ENCODE data around the gene PRSS22.

PRSS22 gene

DNA sequence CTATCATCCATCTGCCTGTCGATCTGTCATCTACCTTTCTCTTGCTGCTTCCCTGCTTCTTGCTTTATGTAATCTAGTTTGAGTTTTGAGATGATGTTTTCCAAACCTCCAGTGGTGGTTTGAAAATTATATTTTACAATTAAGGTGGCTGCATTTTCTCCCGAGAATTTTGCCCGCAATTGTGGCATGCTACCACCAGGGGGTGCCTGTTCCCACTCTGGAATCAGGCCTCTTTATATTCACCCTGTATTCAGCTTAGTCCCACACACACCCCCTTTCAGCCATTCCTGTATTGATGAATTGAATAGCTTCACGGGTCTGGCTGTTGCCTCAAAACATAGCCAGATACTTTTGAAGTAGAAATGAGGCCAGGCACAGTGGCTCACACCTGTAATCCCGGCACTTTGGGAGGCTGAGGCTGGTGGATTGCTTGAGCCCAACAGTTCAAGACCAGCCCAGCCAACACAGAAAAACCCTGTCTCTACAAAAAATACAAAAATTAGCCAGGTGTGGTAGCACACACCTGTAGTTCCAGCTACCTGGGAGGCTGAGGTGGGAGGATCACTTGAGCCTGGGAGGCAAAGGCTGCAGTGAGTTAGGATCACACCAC is 3.2 kb downstream of the PRSS22 start:
- Histone ChIP-seq H3K27ac (replicated peaks; ENCODE audit: low read length) (no peak overlapping the region), H3K4ac (ENCODE audit: low read length) (no peak overlapping the region), H3K18ac (ENCODE audit: low read length) (no peak overlapping the region), H3K9me3 (replicated peaks in 1 of 2; ENCODE audit: control insufficient read depth in 2 of 2, insufficient read depth in 1 of 2, low read depth in 1 of 2, low read length in 2 of 2) (peaks cover 4 to 14% of the 10 kb centered on the region in 2 donors), H2BK5ac (ENCODE audit: low read length) (no peak overlapping the region), H2AK5ac (ENCODE audit: low read depth, low read length) (no peak overlapping the region), H3K79me1 (ENCODE audit: low read depth, low read length) (peaks cover 3% of the 10 kb centered on the region), H4K8ac (ENCODE audit: low read depth, low read length) (no peak overlapping the region), H2BK15ac (ENCODE audit: low read length) (no peak overlapping the region), H3K27me3 (ENCODE audit: control insufficient read depth in 3 of 3, insufficient read depth in 3 of 3, low read depth in 1 of 3, low read length in 3 of 3) (peaks cover 13 to 33% (median 29%) of the 10 kb centered on the region in 3 experiments), H3K14ac (ENCODE audit: low read length) (no peak overlapping the region), H2BK12ac (ENCODE audit: low read length) (no peak overlapping the region), H3K4me2 (ENCODE audit: insufficient read depth, low read length, poor library complexity, severe bottlenecking) (no peak overlapping the region), H3K4me3 (ENCODE audit: low read length in 2 of 2) (no peak overlapping the region), H2BK120ac (ENCODE audit: low read depth, low read length) (no peak overlapping the region), H3K4me1 (ENCODE audit: control insufficient read depth in 2 of 2, insufficient read depth in 1 of 2, low read depth in 1 of 2, low read length in 2 of 2) (no peaks in the 10 kb centered on the region), H2AFZ (ENCODE audit: low read length) (no peak overlapping the region), H3K36me3 (replicated peaks in 1 of 2; ENCODE audit: control insufficient read depth in 2 of 2, insufficient read depth in 2 of 2, low read length in 2 of 2) (no peaks in the 10 kb centered on the region), H4K91ac (ENCODE audit: low read depth, low read length, poor library complexity) (no peak overlapping the region), H3K9ac (ENCODE audit: low read depth, low read length, poor library complexity) (no peak overlapping the region), H3K23ac (ENCODE audit: low read depth, low read length, poor library complexity) (no peak overlapping the region)
- no CpG with 5 or more reads among the region's 5 CpGs for WGBS, 2 donors (ENCODE audit: extremely low coverage in 2 of 2, insufficient read length in 2 of 2, insufficient replicate concordance in 1 of 2)
- DNase-seq (ENCODE audit: low spot score) = no peak

- peaks cover 4 to 14% of the 10 kb centered on the region in 2 donors for H3K9me3 ChIP-seq (replicated peaks in 1 of 2; ENCODE audit: control insufficient read depth in 2 of 2, insufficient read depth in 1 of 2, low read depth in 1 of 2, low read length in 2 of 2)
- no peak overlapping the region for H4K8ac ChIP-seq (ENCODE audit: low read depth, low read length)
- no peak overlapping the region for H2BK5ac ChIP-seq (ENCODE audit: low read length)
- peaks cover 3% of the 10 kb centered on the region for H3K79me1 ChIP-seq (ENCODE audit: low read depth, low read length)
- H3K27ac ChIP-seq (replicated peaks; ENCODE audit: low read length) = no peak overlapping the region
- H2AK5ac ChIP-seq (ENCODE audit: low read depth, low read length) = no peak overlapping the region
- H2BK15ac ChIP-seq (ENCODE audit: low read length) = no peak overlapping the region
- H3K4me1 ChIP-seq (ENCODE audit: control insufficient read depth in 2 of 2, insufficient read depth in 1 of 2, low read depth in 1 of 2, low read length in 2 of 2) = no peaks in the 10 kb centered on the region
- no peaks in the 10 kb centered on the region for H3K36me3 ChIP-seq (replicated peaks in 1 of 2; ENCODE audit: control insufficient read depth in 2 of 2, insufficient read depth in 2 of 2, low read length in 2 of 2)
- H3K4ac ChIP-seq (ENCODE audit: low read length) = no peak overlapping the region
- H3K9ac ChIP-seq (ENCODE audit: low read depth, low read length, poor library complexity) = no peak overlapping the region
- H4K91ac ChIP-seq (ENCODE audit: low read depth, low read length, poor library complexity) = no peak overlapping the region
- DNase-seq (ENCODE audit: low spot score) = no peak
- no peak overlapping the region for H3K4me3 ChIP-seq (ENCODE audit: low read length in 2 of 2)
- WGBS, 2 donors (ENCODE audit: extremely low coverage in 2 of 2, insufficient read length in 2 of 2, insufficient replicate concordance in 1 of 2) = no CpG with 5 or more reads among the region's 18 CpGs
- H3K23ac ChIP-seq (ENCODE audit: low read depth, low read length, poor library complexity) = no peak overlapping the region
- H3K18ac ChIP-seq (ENCODE audit: low read length) = no peak overlapping the region
- H2BK12ac ChIP-seq (ENCODE audit: low read length) = no peak overlapping the region
- H3K27me3 ChIP-seq (ENCODE audit: control insufficient read depth in 3 of 3, insufficient read depth in 3 of 3, low read depth in 1 of 3, low read length in 3 of 3) = peaks cover 9 to 32% (median 20%) of the 10 kb centered on the region in 3 experiments
- H3K14ac ChIP-seq (ENCODE audit: low read length) = no peak overlapping the region
- no peak overlapping the region for H2BK120ac ChIP-seq (ENCODE audit: low read depth, low read length)
- no peak overlapping the region for H2AFZ ChIP-seq (ENCODE audit: low read length)
- no peak overlapping the region for H3K4me2 ChIP-seq (ENCODE audit: insufficient read depth, low read length, poor library complexity, severe bottlenecking)
These were observed 4.4 kb downstream of the PRSS22 start for GRCh38 chr16:2853531-2854073.

GRCh38 chr16:2852731-2853507 is 5.1 kb downstream of the PRSS22 start:
- H3K4me2 ChIP-seq (ENCODE audit: insufficient read depth, low read length, poor library complexity, severe bottlenecking) = no peak overlapping the region
- H3K27me3 ChIP-seq (ENCODE audit: control insufficient read depth in 3 of 3, insufficient read depth in 3 of 3, low read depth in 1 of 3, low read length in 3 of 3) = peaks cover 4 to 26% (median 13%) of the 10 kb centered on the region in 3 experiments
- no peak overlapping the region for H2AK5ac ChIP-seq (ENCODE audit: low read depth, low read length)
- no peak overlapping the region for H3K18ac ChIP-seq (ENCODE audit: low read length)
- H3K27ac ChIP-seq (replicated peaks; ENCODE audit: low read length) = no peak overlapping the region
- peaks cover 4 to 14% of the 10 kb centered on the region in 2 donors for H3K9me3 ChIP-seq (replicated peaks in 1 of 2; ENCODE audit: control insufficient read depth in 2 of 2, insufficient read depth in 1 of 2, low read depth in 1 of 2, low read length in 2 of 2)
- no peak overlapping the region for H2BK15ac ChIP-seq (ENCODE audit: low read length)
- H3K14ac ChIP-seq (ENCODE audit: low read length) = peak overlapping the region; percentile 8
- H4K8ac ChIP-seq (ENCODE audit: low read depth, low read length) = no peak overlapping the region
- no peak overlapping the region for H2BK12ac ChIP-seq (ENCODE audit: low read length)
- H4K91ac ChIP-seq (ENCODE audit: low read depth, low read length, poor library complexity) = no peak overlapping the region
- no peak overlapping the region for H3K9ac ChIP-seq (ENCODE audit: low read depth, low read length, poor library complexity)
- DNase-seq (ENCODE audit: low spot score) = no peak
- no peak overlapping the region for H2AFZ ChIP-seq (ENCODE audit: low read length)
- H3K23ac ChIP-seq (ENCODE audit: low read depth, low read length, poor library complexity) = peak overlapping the region; percentile 73
- H2BK120ac ChIP-seq (ENCODE audit: low read depth, low read length) = no peak overlapping the region
- no peak overlapping the region for H2BK5ac ChIP-seq (ENCODE audit: low read length)
- H3K4ac ChIP-seq (ENCODE audit: low read length) = no peak overlapping the region
- WGBS, 2 donors (ENCODE audit: extremely low coverage in 2 of 2, insufficient read length in 2 of 2, insufficient replicate concordance in 1 of 2) = no CpG with 5 or more reads among the region's 56 CpGs
- H3K79me1 ChIP-seq (ENCODE audit: low read depth, low read length) = peaks cover 3% of the 10 kb centered on the region
- no peak overlapping the region for H3K4me3 ChIP-seq (ENCODE audit: low read length in 2 of 2)
- no peaks in the 10 kb centered on the region for H3K4me1 ChIP-seq (ENCODE audit: control insufficient read depth in 2 of 2, insufficient read depth in 1 of 2, low read depth in 1 of 2, low read length in 2 of 2)
- no peaks in the 10 kb centered on the region for H3K36me3 ChIP-seq (replicated peaks in 1 of 2; ENCODE audit: control insufficient read depth in 2 of 2, insufficient read depth in 2 of 2, low read length in 2 of 2)
